KMS-11 (cell line): ENCODE results near the gene HOXB5.

Experiments
- H2AFZ ChIP-seq: fragments of 200-600 bp; sonication (generic); 2 replicates; pipeline ENCODE4 v1.6.1; 2016; ENCODE audit warnings: antibody characterized with exemption, mixed run types, low read depth
- H3K27ac ChIP-seq: fragments of 200-600 bp; sonication (generic); 2 replicates; pipeline ENCODE4 v1.6.1; 2016; ENCODE audit warnings: mild to moderate bottlenecking, mixed run types
- H3K27me3 ChIP-seq: fragments of 200-600 bp; sonication (generic); 2 replicates; pipeline ENCODE4 v1.6.1; 2017; ENCODE audit warnings: mild to moderate bottlenecking, low read depth, mixed run types, moderate library complexity; ENCODE audit not compliant: insufficient read depth
- H3K36me3 ChIP-seq: fragments of 200-600 bp; sonication (generic); 2 replicates; pipeline ENCODE4 v1.6.1; 2017; ENCODE audit warnings: mild to moderate bottlenecking, mixed run types; ENCODE audit not compliant: insufficient read depth
- H3K4me1 ChIP-seq: fragments of 200-600 bp; sonication (generic); 2 replicates; pipeline ENCODE4 v1.6.1; 2016; ENCODE audit warnings: mild to moderate bottlenecking, low read depth, mixed run types; ENCODE audit not compliant: poor library complexity, severe bottlenecking
- H3K4me2 ChIP-seq: fragments of 200-600 bp; sonication (generic); 2 replicates; pipeline ENCODE4 v1.7.0; 2016; ENCODE audit warnings: mild to moderate bottlenecking, mixed run types
- H3K4me3 ChIP-seq: fragments of 200-600 bp; sonication (generic); IDR thresholded peaks from 2 replicates; pipeline ENCODE4 v1.6.1; 2017; ENCODE audit warnings: low read depth, low read length, mixed read lengths; ENCODE audit not compliant: insufficient read depth
- H3K79me2 ChIP-seq: fragments of 200-600 bp; sonication (generic); 2 replicates; pipeline ENCODE4 v1.6.1; 2016; ENCODE audit warnings: low read depth, mixed run types; ENCODE audit not compliant: insufficient read depth
- H3K9ac ChIP-seq: fragments of 200-600 bp; sonication (generic); 2 replicates; pipeline ENCODE4 v1.6.1; 2016; ENCODE audit warnings: mild to moderate bottlenecking, mixed run types
- H4K20me1 ChIP-seq: fragments of 200-600 bp; sonication (generic); 2 replicates; pipeline ENCODE4 v1.6.1; 2016; ENCODE audit warnings: mild to moderate bottlenecking, mixed run types; ENCODE audit not compliant: insufficient read depth
- CTCF ChIP-seq: fragments of 200-600 bp; sonication (generic); conservative IDR thresholded peaks from 2 replicates; pipeline ENCODE4 v1.6.1; 2017; ENCODE audit warnings: low read depth, mild to moderate bottlenecking, antibody characterized with exemption, low read length, moderate library complexity, mixed read lengths

Gene HOXB5

GRCh38 chr17:48628649-48629410, 35.3 kb upstream of the HOXB5 start:
- Histone ChIP-seq H3K4me3 (no peak overlapping the region), H2AFZ (no peak overlapping the region), H3K27ac (no peak overlapping the region), H3K9ac (no peak overlapping the region), H3K27me3 (peaks cover 33% of the 10 kb centered on the region), H3K4me2 (no peak overlapping the region), H3K36me3 (no peaks in the 10 kb centered on the region), H4K20me1 (no peaks in the 10 kb centered on the region), H3K4me1 (peaks cover 31% of the 10 kb centered on the region), H3K79me2 (no peaks in the 10 kb centered on the region)
- TF ChIP-seq CTCF: no peak

GRCh38 chr17:48627623-48628521, 34.3 kb upstream of the HOXB5 start:
- Histone ChIP-seq H3K4me3 (no peak overlapping the region), H3K4me1 (peaks cover 23% of the 10 kb centered on the region), H2AFZ (no peak overlapping the region), H3K79me2 (no peaks in the 10 kb centered on the region), H3K27ac (no peak overlapping the region), H3K36me3 (no peaks in the 10 kb centered on the region), H4K20me1 (no peaks in the 10 kb centered on the region), H3K9ac (no peak overlapping the region), H3K4me2 (no peak overlapping the region), H3K27me3 (peaks cover 40% of the 10 kb centered on the region)
- no peak for TF ChIP-seq CTCF

- Histone ChIP-seq H4K20me1 (no peaks in the 10 kb centered on the region), H3K27me3 (peaks cover 47% of the 10 kb centered on the region), H2AFZ (peak overlapping the region; percentile 38; the same call in 1 of the 2 replicates), H3K4me2 (no peak overlapping the region; the same call in 1 of the 2 replicates), H3K27ac (no peak overlapping the region), H3K9ac (no peak overlapping the region; the same call in 1 of the 2 replicates), H3K4me3 (no peak overlapping the region), H3K79me2 (no peaks in the 10 kb centered on the region), H3K36me3 (no peaks in the 10 kb centered on the region), H3K4me1 (peaks cover 16% of the 10 kb centered on the region)
- TF ChIP-seq CTCF: no peak
These were observed 33.6 kb upstream of the HOXB5 start for GRCh38 chr17:48627118-48627597.

- Histone ChIP-seq H3K9ac (peak within 1 kb of the TSS; percentile 78), H3K27me3 (peaks cover 49% of the 10 kb centered on the region), H3K27ac (peak within 1 kb of the TSS; percentile 53), H4K20me1 (no peaks in the 10 kb centered on the region), H3K79me2 (no peaks in the 10 kb centered on the region), H3K36me3 (no peaks in the 10 kb centered on the region), H3K4me1 (peaks cover 9% of the 10 kb centered on the region), H2AFZ (peak within 1 kb of the TSS; percentile 94), H3K4me2 (peak within 1 kb of the TSS; percentile 89), H3K4me3 (no peak within 1 kb of the TSS)
- no peak for TF ChIP-seq CTCF
These were observed 32.9 kb upstream of the HOXB5 start, which contains the start of gene HOXB9 for GRCh38 chr17:48626245-48627117. Gene HOXB9, minus strand, starts transcription at chr17:48626358. Its CDS starts 89 bp downstream, at chr17:48626269.
